ENCODE measurements around the gene C1RL.
"Not testable (repeated sequence)": the region's sequence is repeated elsewhere in the genome, so short reads cannot be mapped to it uniquely, and the experiment has no call there.

C1RL gene

DNA sequence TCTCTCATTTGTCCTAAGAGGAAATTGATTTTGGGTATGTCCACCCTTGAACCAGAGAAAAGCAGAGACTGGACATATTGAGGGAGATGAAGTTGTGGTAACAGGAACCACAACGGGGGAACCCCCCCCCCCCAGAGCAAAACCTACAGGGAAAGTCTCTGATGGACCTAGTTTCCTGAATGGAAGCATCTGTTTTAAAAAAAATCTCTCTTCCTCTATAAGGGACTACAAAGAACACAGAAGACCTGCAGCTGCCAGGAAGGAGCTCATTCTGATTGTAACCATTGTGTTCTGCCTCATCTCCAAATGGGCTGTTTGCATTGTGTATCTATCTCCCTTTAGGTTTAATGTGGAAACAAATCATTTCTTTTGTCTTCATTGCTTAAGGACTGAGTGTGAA lies 35.1 kb downstream of the C1RL start:
- intact Hi-C loops (cut with DNase I), result no loop called here
- no peak for DNase-seq

DNA sequence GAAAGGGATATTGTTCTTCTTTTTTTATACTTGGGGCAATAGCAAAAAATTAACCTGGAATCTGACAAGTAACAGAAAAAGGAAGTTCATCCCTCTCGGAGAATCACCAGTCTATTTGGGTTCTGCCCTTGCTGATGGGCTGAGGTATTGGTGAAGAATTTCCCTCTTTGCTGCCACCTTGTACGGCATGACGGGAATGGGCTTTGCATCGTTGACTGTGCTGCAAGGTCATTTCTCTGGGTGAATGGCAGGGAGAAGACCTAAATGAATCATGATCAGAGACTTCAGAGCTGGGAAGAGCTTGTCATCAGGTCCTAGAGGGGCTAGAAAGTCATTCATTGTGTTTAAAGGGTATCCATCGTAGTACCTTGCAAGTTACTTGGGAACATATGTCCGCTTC lies 36.5 kb downstream of the C1RL start:
- intact Hi-C loops (cut with DNase I), result no loop called here
- DNase-seq, result no peak

- intact Hi-C loops (cut with DNase I), result no loop called here
- DNase-seq, result no peak
Measured at GRCh38 chr12:7072035-7072434, 37.0 kb downstream of the C1RL start.

- intact Hi-C loops (cut with DNase I), result no loop called here
- DNase-seq, result no peak
Measured at GRCh38 chr12:7069386-7069785, 39.6 kb downstream of the C1RL start.

- no peak for DNase-seq
- intact Hi-C loops (cut with DNase I), result no loop called here
Measured at GRCh38 chr12:7068994-7069346, 40.0 kb downstream of the C1RL start.

DNA sequence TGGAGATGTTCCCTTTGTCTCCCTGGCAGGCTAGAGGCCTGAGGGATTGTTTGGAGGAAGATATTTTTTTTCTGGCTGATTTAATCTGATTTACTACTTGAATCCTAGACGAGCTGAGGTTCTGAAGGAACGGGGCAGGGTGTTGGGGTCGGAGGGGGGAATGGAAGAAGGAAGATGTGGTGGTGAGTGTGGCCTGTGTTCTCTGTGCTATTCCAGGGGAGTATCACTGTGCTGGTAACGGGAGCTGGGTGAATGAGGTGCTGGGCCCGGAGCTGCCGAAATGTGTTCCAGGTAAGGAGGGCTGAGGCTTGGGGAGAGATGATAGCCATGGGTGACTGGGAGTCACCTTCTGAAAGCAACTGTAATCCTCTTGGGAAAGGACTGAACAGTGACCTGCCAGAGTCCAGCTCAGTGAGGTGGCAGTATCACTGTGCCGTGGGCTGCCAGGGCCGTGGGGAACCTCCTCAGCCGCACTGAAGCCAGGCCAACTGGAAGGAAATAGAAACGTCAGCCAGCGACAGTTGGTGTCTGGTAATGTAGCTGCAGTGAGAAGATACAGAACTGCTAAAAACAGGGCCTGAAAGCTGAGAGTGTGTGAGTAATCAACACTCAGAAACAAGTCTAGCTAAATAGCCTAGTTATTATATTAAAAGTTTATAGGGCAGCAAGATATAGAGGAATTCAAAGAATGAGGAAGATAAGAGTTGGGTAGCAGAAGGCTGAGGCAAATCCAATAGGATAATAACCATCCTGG lies 40.6 kb downstream of the C1RL start:
- peak in 3 of 10 donors; percentile 24 to 43 (median 36) for DNase-seq
- intact Hi-C loops (cut with DNase I), result no loop called here

GRCh38 chr12:7067096-7067495 lies 41.9 kb downstream of the C1RL start:
- intact Hi-C loops (cut with DNase I), result no loop called here
- DNase-seq, result no peak

DNA sequence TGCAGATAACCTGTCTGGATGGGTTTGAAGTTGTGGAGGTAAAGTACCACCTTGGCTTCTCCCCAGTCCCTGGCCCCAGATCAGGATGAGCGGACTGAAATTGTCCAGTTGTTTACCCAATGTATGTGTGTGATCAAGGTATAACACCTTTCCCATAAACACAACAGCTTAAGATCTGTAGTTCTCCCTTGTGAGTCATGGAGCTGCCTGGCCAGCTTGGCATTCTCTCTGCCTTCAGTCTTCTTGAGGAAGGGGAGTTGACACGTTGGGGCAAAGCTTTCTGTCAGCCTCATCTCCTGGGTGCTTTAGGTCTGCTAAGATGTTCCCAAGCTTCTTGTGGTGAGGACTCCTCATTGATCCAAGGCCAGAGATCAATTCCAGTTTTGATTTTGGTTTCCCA lies 42.4 kb downstream of the C1RL start:
- intact Hi-C loops (cut with DNase I), result no loop called here
- no peak for DNase-seq

GRCh38 chr12:7065073-7065623 lies 43.9 kb downstream of the C1RL start:
- intact Hi-C loops (cut with DNase I), result no loop called here
- no peak for DNase-seq

DNA sequence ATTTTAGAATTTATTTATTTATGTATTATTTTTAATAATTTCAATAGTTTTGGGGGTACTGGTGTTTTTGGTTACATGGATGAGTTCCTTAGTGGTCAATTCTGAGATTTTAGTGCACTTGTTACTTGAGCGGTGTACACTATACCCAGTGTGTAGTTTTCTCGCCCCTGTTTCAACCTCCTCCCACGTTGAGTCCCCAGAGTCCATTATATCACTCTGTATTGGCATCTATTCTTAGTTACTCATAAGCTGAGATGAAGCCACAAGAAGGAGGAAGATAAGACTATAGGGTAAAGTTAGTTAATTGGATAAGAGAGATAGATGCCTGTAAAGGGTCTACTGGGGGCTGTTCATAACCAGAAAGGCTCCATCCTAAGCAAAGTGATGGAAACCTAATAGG lies 44.5 kb downstream of the C1RL start:
- no peak for DNase-seq
- intact Hi-C loops (cut with DNase I), result no loop called here

DNA sequence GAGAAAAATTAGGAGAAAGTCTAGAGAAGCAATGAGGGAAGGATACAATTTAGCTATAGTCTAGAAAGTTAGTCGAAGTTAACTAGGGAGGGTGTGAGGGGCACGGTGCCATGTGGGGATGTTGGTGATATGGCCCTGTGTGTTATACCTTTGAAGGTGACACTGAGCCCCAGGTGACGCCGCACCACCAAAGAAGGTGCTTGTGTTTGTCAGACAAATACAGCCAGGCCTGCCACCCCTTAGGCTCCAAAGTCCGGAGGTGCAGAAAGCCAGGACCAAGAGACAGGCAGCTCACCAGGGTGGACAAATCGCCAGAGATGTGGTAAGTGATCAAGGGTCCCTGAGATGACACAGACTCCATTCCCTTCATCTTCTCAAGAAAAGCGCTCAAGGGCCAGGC lies 47.4 kb downstream of the C1RL start:
- no peak for DNase-seq
- intact Hi-C loops (cut with DNase I), result no loop called here

DNA sequence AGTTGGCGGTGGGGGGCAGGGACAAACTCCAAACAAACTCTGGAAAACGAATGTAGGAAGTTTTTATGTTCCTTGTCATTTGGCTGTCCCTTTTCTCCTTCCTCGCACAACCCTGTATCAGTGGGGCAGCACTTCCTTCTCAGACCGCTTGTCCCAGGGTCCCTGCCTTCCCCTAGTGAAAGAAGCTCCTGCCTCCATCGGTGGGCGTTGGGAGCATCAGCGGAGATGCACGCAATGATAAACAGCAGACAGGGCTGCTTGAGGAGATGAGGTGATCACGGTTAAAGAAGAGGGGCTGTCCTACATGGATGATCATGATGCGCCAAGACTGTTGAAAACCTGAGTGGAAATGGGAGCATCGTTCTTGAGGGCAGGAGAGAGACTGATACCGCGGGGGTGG lies 47.9 kb downstream of the C1RL start:
- no peak for DNase-seq
- intact Hi-C loops (cut with DNase I), result no loop called here

GRCh38 chr12:7060353-7060954 lies 48.6 kb downstream of the C1RL start, which contains the start of gene C1S:
Gene C1S (plus strand): TSS chr12:7060718. CDS start chr12:7061913, 1,195 bp downstream.
- DNase-seq, result peak in 2 of 10 donors; percentile 8 to 10
- intact Hi-C loops (cut with DNase I), result no loop called here

DNA sequence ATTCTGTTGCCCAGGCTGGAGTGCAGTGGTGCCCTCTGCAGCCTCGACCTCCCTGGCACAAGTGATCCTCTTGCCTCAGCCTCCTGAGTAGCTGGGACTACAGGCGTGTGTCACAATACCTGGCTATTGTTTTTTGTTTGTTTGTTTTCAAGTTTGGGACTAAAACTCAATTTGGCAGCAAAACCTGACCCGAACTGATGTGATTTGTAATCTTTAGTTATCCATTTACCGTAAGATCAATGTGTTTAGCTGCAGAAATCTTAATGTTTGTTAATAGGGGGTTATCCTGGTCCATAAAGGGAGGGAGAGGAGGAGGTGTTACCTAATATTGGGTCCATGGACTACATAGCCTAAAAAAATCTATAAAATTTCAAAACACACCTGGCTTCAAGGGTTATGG lies 49.2 kb downstream of the C1RL start:
- no peak for DNase-seq
- intact Hi-C loops (cut with DNase I), result no loop called here

DNA sequence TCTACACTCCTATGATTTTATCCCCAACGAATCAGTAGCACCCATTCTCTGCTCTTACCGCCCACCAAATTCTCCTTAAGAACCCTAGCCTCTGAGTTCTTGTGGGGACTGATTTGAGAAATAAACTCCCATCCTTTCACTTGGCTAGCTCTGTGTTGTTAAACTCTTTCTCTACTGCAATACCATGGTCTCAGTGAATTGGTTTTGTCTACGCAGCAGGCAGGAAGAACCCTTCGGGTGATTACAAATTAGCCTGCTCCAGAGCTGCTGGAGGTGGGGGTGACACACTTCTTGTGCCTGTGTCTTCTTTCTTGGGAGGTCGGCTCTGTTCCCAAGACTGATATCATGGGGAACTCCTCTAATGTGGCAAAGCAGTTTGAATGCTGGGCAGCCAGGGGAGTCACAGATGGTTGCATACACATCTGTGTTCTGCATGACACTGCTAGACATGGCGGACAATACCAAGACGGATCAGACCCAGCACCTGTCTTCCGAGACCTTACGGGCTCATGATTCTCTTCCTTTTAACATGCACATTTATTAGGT lies 50.1 kb downstream of the C1RL start:
- intact Hi-C loops (cut with DNase I), result no loop called here
- no peak for DNase-seq

- intact Hi-C loops (cut with DNase I), result no loop called here
- DNase-seq, result no peak
Measured at GRCh38 chr12:7058163-7058845, 50.7 kb downstream of the C1RL start.

DNA sequence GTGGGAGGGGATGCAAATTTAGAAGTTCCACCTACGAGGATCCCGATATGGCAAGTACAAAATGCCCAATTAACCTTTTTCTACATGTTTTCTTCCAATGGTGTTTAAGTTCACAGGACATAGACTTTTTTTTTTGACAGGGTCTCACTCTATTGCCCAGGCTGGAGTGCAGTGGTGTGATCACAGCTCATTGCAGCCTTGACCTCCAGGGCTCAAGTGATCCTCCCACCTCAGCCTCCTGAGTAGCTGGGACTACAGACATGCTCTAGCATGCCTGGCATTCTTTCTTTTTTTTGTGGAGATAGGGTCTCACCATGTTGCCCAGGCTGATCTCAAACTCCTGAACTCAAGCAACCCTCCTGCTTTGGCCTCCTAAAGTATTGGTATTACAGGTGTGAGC lies 53.3 kb downstream of the C1RL start:
- intact Hi-C loops (cut with DNase I); DNase-seq: not testable (repeated sequence)

GRCh38 chr12:7054925-7055324 lies 54.1 kb downstream of the C1RL start:
- no peak for DNase-seq
- intact Hi-C loops (cut with DNase I), result no loop called here

DNA sequence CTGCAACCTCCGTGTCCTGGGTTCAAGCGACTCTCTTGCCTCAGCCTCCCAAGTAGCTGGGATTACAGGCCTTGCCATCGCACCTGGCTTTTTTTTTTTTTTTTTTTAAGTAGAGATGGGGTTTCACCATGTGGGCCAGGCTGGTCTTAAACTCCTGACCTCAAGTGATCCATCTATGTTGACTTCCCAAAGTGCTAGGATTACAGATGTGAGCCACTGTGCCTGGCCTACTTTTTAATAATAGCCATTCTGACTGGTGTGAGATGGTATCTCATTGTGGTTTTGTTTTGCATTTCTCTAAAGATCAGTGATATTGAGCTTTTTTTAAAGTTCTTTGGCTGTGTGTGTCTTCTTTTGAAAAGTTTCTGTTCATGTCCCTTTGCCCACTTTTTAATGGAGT lies 59.0 kb downstream of the C1RL start:
- intact Hi-C loops (cut with DNase I); DNase-seq: not testable (repeated sequence)

DNA sequence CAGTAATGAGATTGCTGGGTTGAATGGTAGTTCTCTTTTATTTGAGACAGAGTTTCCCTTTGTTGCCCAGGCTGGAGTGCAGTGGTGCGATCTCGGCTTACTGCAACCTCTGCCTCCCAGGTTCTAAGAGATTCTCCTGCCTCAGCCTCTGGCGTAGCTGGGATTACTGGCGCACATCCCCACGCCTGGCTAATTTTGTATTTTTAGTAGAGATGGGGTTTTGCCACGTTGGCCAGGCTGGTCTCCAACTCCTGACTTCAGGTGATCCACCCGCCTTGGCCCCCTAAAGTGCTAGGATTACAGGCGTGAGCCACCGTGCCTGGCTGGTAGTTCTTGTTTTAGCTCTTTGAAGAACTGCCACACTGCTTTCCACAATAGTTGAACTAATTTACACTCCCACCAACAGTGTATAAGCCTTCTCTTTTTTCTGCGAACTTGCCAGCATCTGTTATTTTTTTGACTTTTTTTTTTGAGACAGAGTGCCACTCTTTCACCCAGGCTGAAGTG lies 59.5 kb downstream of the C1RL start:
- intact Hi-C loops (cut with DNase I), result not testable (repeated sequence)
- DNase-seq, result peak in 1 of 10 donors; percentile 41

GRCh38 chr12:7047306-7047705 lies 61.7 kb downstream of the C1RL start:
- no peak for DNase-seq
- intact Hi-C loops (cut with DNase I), result no loop called here

All from posterior cingulate gyrus (tissue), 11 donors.